ENCODE data around the gene WSCD2. TPM values are rescaled to one million over a fixed set of nuclear protein-coding genes. Genes with fewer than 3 reads are reported as not detected.

WSCD2 gene
- total RNA-seq, 2 experiments from 2014 or later, result not detected

DNA sequence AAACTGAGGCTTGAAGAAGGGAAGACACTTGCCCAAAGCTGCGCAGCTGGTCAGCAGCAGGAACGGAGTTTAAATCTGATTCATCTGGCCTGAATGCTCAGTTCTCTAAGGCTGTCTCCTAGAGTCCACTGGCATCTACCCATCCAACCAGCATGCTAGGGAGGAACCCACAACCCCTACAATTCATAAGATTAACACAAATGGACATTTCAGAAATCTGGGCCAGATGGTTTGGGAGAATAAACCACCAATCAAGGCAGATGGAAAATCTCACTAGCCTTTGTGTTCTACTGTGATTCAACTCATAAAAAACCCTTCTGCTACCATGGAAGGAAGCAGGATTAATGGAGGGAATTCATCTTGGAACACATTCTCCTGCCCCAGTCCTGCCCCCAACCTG lies 67.8 kb downstream of the WSCD2 start:
- ATAC-seq (ENCODE audit: poor library complexity) (no peak), DNase-seq (no peak)
- Histone ChIP-seq H3K27ac (ENCODE audit: low read depth in 1 of 2, low read length in 2 of 2) (no peak overlapping the region), H3K9me3 (ENCODE audit: control insufficient read depth in 1 of 2, insufficient read depth in 1 of 2, low read length in 2 of 2) (no peaks in the 10 kb centered on the region), H3K36me3 (ENCODE audit: insufficient read depth, low read length) (no peaks in the 10 kb centered on the region), H3K4me3 (ENCODE audit: low read length) (no peak overlapping the region), H3K4me1 (ENCODE audit: insufficient read depth, low read length) (no peaks in the 10 kb centered on the region), H3K27me3 (ENCODE audit: control insufficient read depth in 1 of 2, insufficient read depth in 2 of 2, low read length in 2 of 2) (no peaks in the 10 kb centered on the region)
- Mint-ChIP-seq H3K27me3 (peaks cover 34% of the 10 kb centered on the region), H3K9me3 (no peaks in the 10 kb centered on the region), H3K4me1 (ENCODE audit: low read depth) (no peaks in the 10 kb centered on the region), H3K27ac (no peak overlapping the region), H3K36me3 (ENCODE audit: low read depth) (no peaks in the 10 kb centered on the region), H3K4me3 (no peak overlapping the region)
- ChIA-PET CTCF (no interaction called here), POLR2A (no interaction called here)
- TF ChIP-seq, protein P1, sequence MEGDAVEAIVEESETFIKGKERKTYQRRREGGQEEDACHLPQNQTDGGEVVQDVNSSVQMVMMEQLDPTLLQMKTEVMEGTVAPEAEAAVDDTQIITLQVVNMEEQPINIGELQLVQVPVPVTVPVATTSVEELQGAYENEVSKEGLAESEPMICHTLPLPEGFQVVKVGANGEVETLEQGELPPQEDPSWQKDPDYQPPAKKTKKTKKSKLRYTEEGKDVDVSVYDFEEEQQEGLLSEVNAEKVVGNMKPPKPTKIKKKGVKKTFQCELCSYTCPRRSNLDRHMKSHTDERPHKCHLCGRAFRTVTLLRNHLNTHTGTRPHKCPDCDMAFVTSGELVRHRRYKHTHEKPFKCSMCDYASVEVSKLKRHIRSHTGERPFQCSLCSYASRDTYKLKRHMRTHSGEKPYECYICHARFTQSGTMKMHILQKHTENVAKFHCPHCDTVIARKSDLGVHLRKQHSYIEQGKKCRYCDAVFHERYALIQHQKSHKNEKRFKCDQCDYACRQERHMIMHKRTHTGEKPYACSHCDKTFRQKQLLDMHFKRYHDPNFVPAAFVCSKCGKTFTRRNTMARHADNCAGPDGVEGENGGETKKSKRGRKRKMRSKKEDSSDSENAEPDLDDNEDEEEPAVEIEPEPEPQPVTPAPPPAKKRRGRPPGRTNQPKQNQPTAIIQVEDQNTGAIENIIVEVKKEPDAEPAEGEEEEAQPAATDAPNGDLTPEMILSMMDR (IDR thresholded peaks at IDR 0.05), result no peak
- intact Hi-C loops (cut with DNase I, micrococcal nuclease), result no loop called here

DNA sequence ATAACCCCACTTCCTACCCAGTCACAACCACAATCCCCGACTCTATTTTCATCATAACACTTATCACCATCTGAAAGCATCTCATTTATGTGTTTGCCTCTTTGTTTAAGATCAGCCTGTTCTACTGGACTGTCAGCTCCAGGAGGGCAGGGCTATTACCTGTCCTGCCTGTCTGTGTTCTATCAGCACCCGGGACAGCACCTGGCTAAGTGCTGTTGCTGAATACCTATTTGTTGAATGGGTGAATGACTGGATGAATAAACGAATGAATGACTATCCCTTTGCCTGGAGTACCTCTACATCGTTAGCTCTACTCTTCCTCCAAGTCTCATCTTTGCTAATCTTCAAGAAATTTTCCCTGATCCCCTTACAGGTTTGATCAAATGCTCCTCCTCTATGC lies 69.0 kb downstream of the WSCD2 start:
- TF ChIP-seq, protein P1 (IDR thresholded peaks at IDR 0.05), result no peak
- peaks cover 0 to 4% of the 10 kb centered on the region in 2 experiments for H3K27me3 ChIP-seq (ENCODE audit: control insufficient read depth in 1 of 2, insufficient read depth in 2 of 2, low read length in 2 of 2)
- no peaks in the 10 kb centered on the region for H3K9me3 Mint-ChIP-seq
- CTCF ChIA-PET, result interaction anchor here (0.6 kb wide), 1 partner anchor 11 kb away, joined by 3 read pairs; no protein-coding TSS in a partner anchor
- H3K27ac ChIP-seq (ENCODE audit: low read depth in 1 of 2, low read length in 2 of 2), result no peak overlapping the region
- no peak for ATAC-seq (ENCODE audit: poor library complexity)
- H3K4me3 ChIP-seq (ENCODE audit: low read length), result no peak overlapping the region
- H3K4me3 Mint-ChIP-seq, result no peak overlapping the region
- no peaks in the 10 kb centered on the region for H3K4me1 Mint-ChIP-seq (ENCODE audit: low read depth)
- POLR2A ChIA-PET, result no interaction called here
- no peaks in the 10 kb centered on the region for H3K36me3 ChIP-seq (ENCODE audit: insufficient read depth, low read length)
- no peaks in the 10 kb centered on the region for H3K36me3 Mint-ChIP-seq (ENCODE audit: low read depth)
- no peaks in the 10 kb centered on the region for H3K4me1 ChIP-seq (ENCODE audit: insufficient read depth, low read length)
- no peak for DNase-seq
- H3K27ac Mint-ChIP-seq, result no peak overlapping the region
- intact Hi-C loops (cut with DNase I, micrococcal nuclease), result no loop called here
- H3K9me3 ChIP-seq (ENCODE audit: control insufficient read depth in 1 of 2, insufficient read depth in 1 of 2, low read length in 2 of 2), result no peaks in the 10 kb centered on the region
- peaks cover 36% of the 10 kb centered on the region for H3K27me3 Mint-ChIP-seq

DNA sequence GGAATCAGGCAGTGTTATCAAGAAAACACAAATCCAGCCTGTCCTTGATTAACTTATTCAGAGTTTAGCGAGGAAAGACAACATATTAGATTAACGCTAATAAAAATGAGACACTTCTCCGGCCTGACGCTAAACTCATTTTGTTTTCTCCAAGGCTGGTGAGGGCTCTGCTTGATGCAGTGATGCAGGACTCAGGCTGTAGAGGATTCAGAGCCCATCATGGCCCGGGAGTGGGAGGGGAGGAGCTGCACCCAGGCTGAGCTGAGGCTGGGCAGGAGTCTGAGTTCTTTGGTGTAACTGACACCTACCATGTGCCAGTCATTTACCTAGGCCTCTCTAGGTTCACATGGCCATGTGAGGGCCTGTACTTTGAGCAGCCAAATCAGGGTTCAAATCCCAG lies 70.0 kb downstream of the WSCD2 start:
- ChIA-PET CTCF (no interaction called here), POLR2A (no interaction called here)
- DNase-seq (no peak), ATAC-seq (ENCODE audit: poor library complexity) (no peak)
- intact Hi-C loops (cut with DNase I, micrococcal nuclease), result no loop called here
- Mint-ChIP-seq H3K4me1 (ENCODE audit: low read depth) (no peaks in the 10 kb centered on the region), H3K36me3 (ENCODE audit: low read depth) (no peaks in the 10 kb centered on the region), H3K27ac (no peak overlapping the region), H3K4me3 (no peak overlapping the region), H3K9me3 (no peaks in the 10 kb centered on the region), H3K27me3 (peaks cover 35% of the 10 kb centered on the region)
- H3K9me3 ChIP-seq (ENCODE audit: control insufficient read depth in 1 of 2, insufficient read depth in 1 of 2, low read length in 2 of 2), result no peaks in the 10 kb centered on the region
- H3K4me1 ChIP-seq (ENCODE audit: insufficient read depth, low read length), result no peaks in the 10 kb centered on the region
- H3K4me3 ChIP-seq (ENCODE audit: low read length), result no peak overlapping the region
- no peaks in the 10 kb centered on the region for H3K36me3 ChIP-seq (ENCODE audit: insufficient read depth, low read length)
- TF ChIP-seq, protein P1 (IDR thresholded peaks at IDR 0.05), result no peak
- no peak overlapping the region for H3K27ac ChIP-seq (ENCODE audit: low read depth in 1 of 2, low read length in 2 of 2)
- peaks cover 0 to 6% of the 10 kb centered on the region in 2 experiments for H3K27me3 ChIP-seq (ENCODE audit: control insufficient read depth in 1 of 2, insufficient read depth in 2 of 2, low read length in 2 of 2)

Data from CD4-positive, alpha-beta T cell (primary cell).